NT2/D1 (cell line): ENCODE data around the gene PLS1.
"Not testable (repeated sequence)": the region's sequence is repeated elsewhere in the genome, so short reads cannot be mapped to it uniquely, and the experiment has no call there.

Source experiments
- DNase-seq: peaks from one replicate; pipeline ENCODE4 v3.0.0-alpha.2; 2011; ENCODE audit warnings: low read depth, low spot score
- H3K27me3 ChIP-seq: 2 replicates; pipeline ENCODE4 v1.6.0; 2011; ENCODE audit warnings: mild to moderate bottlenecking; ENCODE audit not compliant: insufficient read length, insufficient read depth
- H3K36me3 ChIP-seq: 2 replicates; pipeline ENCODE4 v1.6.1; 2011; ENCODE audit warnings: mild to moderate bottlenecking, low read length, mixed read lengths; ENCODE audit not compliant: insufficient read depth, insufficient read length
- H3K4me1 ChIP-seq: 2 replicates; pipeline ENCODE4 v1.5.1; 2011; ENCODE audit not compliant: insufficient read depth, insufficient read length
- H3K4me3 ChIP-seq: 2 replicates; pipeline ENCODE4 v1.5.1; 2011; ENCODE audit warnings: low read depth; ENCODE audit not compliant: insufficient read length
- H3K9ac ChIP-seq: 2 replicates; pipeline ENCODE4 v1.6.0; 2011; ENCODE audit warnings: low read depth; ENCODE audit not compliant: insufficient read length
- H3K9me3 ChIP-seq: 2 replicates; pipeline ENCODE4 v1.5.1; 2011; ENCODE audit warnings: mild to moderate bottlenecking, low read length; ENCODE audit not compliant: insufficient read depth
- SUZ12 ChIP-seq: IDR thresholded peaks from 2 replicates; pipeline ENCODE4 v1.6.1; 2011; ENCODE audit not compliant: insufficient read length, insufficient read depth; ENCODE audit errors: extremely low read depth
- YY1 ChIP-seq: IDR thresholded peaks from 2 replicates; pipeline ENCODE4 v1.6.1; 2011; ENCODE audit not compliant: insufficient read length, insufficient read depth
- ZNF274 ChIP-seq: IDR thresholded peaks from 2 replicates; pipeline ENCODE4 v1.6.1; 2011; ENCODE audit warnings: mild to moderate bottlenecking, low read depth, low read length

Gene PLS1

DNA sequence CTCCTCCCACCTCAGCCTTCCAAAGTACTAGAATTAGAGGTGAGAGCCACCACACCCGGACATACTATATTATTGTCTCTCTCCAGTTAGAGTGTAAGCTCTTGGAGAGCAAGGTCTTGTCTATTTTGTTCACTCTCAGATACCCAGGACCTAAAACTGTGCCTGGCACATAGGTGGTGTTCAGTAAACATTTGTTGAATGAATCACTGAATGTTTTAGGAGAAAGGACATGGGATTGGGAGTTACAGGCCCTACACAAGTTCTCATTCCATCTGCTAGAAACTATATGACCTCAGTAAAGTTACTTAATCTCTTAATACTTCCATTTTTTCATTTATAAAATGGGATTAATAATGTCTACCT is 16.2 kb upstream of the PLS1 start:
- Histone ChIP-seq H3K4me3 (no peak overlapping the region), H3K9me3 (no peaks in the 10 kb centered on the region), H3K9ac (no peak overlapping the region), H3K4me1 (peaks cover under 1% of the 10 kb centered on the region), H3K36me3 (peaks cover 5% of the 10 kb centered on the region), H3K27me3 (no peaks in the 10 kb centered on the region)
- TF ChIP-seq YY1 (no peak), ZNF274 (no peak), SUZ12 (no peak)
- no peak for DNase-seq

DNA sequence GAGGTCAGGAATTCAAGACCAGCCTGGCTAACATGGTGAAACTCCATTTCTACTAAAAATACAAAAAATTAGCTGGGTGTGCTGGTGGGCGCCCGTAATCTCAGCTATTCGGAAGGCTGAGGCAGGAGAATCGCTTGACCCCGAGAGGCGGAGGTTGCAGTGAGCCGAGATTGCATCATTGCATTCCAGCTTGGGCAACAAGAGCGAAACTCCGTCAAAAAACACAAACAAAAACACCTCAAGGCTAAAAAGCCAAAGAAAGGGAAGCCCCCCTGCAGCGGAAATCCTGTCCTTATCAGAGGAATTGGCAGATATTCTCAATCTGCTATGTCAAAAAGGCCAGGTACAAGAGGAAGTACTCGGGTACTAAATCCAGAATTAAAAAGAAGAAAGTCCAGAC is 15.1 kb upstream of the PLS1 start:
- not testable (repeated sequence) for DNase-seq

DNA sequence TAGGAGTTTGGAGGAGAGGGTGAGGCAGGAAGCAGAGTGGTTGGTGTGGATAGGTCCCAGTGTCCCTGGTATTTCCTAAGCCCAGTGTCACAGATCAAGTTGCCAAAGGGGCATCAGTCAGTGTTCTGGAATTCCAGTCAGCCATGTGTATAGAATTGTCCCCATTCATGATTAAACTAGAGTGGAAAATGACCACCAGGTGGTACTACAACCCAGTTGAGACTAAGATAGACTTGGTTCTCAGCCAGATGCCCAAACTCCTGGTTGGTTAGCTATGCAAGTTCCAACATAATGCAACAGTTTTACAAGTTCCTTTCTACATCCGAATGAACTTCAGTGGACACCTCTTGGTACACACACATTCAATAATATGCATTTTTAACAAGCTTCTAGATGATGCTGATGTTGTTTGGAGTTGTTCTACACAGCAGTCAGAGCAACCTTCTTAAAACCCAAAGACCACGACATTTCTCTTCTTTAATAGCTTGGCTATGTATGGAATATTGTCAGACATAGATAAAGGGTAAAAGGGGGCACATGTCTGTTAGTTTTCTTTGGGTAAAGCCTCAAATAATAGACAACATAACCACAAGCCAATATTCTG is 9.3 kb upstream of the PLS1 start:
- H3K27me3 ChIP-seq, result no peaks in the 10 kb centered on the region
- peak; percentile 70 for DNase-seq

More for the DNA sequence above, 15.1 kb upstream of the PLS1 start:
- not testable (repeated sequence) for H3K4me1 ChIP-seq, H3K27me3 ChIP-seq, H3K36me3 ChIP-seq, H3K9me3 ChIP-seq, H3K9ac ChIP-seq, H3K4me3 ChIP-seq

GRCh38 chr3:142588703-142589102 is 7.5 kb upstream of the PLS1 start:
- H3K4me1 ChIP-seq, result no peaks in the 10 kb centered on the region
- no peak for DNase-seq
- no peak overlapping the region for H3K4me3 ChIP-seq
- no peaks in the 10 kb centered on the region for H3K36me3 ChIP-seq
- H3K9ac ChIP-seq, result no peak overlapping the region
- TF ChIP-seq YY1, result no peak
- no peak for TF ChIP-seq SUZ12
- TF ChIP-seq ZNF274, result no peak
- no peaks in the 10 kb centered on the region for H3K27me3 ChIP-seq
- H3K9me3 ChIP-seq, result no peaks in the 10 kb centered on the region

More for the DNA sequence above, 9.3 kb upstream of the PLS1 start:
- no peak for TF ChIP-seq SUZ12
- no peak for TF ChIP-seq YY1
- no peak for TF ChIP-seq ZNF274
- no peaks in the 10 kb centered on the region for H3K4me1 ChIP-seq
- no peak overlapping the region for H3K4me3 ChIP-seq
- H3K36me3 ChIP-seq, result no peaks in the 10 kb centered on the region
- no peak overlapping the region for H3K9ac ChIP-seq
- H3K9me3 ChIP-seq, result no peaks in the 10 kb centered on the region

DNA sequence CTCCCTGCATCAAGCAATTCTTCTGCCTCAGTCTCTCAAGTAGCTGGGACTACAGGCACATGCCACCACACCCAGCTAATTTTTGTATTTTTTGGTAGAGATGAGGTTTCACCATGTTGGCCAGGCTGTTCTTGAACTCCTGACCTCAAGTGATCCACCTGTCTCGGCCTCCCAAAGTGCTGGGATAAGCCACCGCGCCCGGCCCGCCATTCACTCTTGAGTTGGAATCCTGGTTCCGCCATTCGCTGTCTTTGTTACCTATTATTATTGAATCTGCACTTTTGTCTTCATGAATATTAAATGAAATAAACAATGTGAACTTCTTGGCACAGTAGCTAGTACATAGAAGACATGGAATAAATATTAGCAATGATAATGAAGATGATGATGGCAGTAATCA is 3.9 kb upstream of the PLS1 start:
- peaks cover 13% of the 10 kb centered on the region for H3K27me3 ChIP-seq
- not testable (repeated sequence) for DNase-seq, H3K36me3 ChIP-seq, H3K4me3 ChIP-seq, H3K4me1 ChIP-seq, H3K9me3 ChIP-seq, H3K9ac ChIP-seq

DNA sequence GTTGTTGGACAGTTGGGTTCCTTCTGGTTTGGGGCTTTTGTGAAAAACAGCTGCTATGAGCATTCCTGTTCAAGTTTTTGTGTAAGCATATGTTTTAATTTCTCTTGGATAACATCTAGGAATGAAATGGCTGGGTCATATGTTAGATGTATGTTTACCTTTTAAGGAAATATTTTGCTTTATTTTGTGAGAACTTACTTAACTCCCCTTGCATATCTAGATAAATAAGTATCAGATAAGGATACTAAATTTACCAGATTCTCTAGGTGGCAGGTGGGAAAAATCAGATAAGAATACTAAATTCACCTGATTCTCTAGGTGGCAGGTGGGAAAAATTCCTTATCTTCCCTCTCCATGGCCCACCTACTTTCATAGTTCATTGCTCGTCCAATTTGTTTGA is 1.1 kb upstream of the PLS1 start:
- H3K4me3 ChIP-seq, result no peak overlapping the region
- no peak for TF ChIP-seq SUZ12
- TF ChIP-seq ZNF274, result no peak
- TF ChIP-seq YY1, result no peak
- H3K36me3 ChIP-seq, result no peaks in the 10 kb centered on the region
- DNase-seq, result no peak
- peaks cover 16% of the 10 kb centered on the region for H3K27me3 ChIP-seq
- H3K4me1 ChIP-seq, result no peaks in the 10 kb centered on the region
- no peaks in the 10 kb centered on the region for H3K9me3 ChIP-seq
- H3K9ac ChIP-seq, result no peak overlapping the region

DNA sequence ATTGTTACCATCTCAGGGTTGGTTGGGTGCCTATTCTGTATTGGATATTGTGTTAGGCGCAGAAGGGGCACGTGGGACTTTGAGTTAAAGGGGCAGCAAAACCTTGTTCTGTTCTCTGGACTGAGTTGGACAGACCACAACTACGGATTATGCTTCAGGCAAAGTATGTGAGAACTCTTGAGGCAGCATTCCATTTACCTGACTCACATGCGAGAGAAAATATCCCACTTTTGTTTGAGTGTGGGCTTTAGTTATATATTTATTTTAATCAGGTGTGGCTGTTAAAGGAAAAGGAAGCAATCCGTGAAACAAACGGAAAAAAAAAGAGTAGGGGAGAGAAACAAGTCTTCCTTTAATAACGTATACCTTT is 627 bp upstream of the PLS1 start:
- no peaks in the 10 kb centered on the region for H3K36me3 ChIP-seq
- no peaks in the 10 kb centered on the region for H3K4me1 ChIP-seq
- H3K27me3 ChIP-seq, result peaks cover 16% of the 10 kb centered on the region
- H3K4me3 ChIP-seq, result peak overlapping the region; percentile 82
- peak; percentile 6 for DNase-seq
- TF ChIP-seq ZNF274, result no peak
- no peak for TF ChIP-seq SUZ12
- TF ChIP-seq YY1, result no peak
- H3K9me3 ChIP-seq, result no peaks in the 10 kb centered on the region
- H3K9ac ChIP-seq, result peak overlapping the region; percentile 76

DNA sequence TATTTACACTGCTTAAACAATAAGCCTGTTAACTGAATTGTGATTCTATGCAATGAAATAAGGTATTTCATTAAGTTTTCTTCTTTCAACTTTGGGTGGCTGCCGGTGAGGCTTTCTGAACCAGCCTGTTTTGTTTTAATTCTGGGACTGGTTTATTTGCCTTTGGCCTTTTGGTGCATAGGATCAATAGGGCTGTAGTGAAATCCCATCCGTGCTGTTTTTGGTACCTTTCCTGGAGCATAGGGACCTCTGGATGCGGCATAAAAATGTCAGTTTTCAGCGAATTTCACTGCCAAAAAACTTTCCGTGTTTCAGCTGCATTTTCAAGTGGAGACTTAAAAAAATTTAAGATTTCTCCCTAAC is 514 bp downstream of the PLS1 start:
- peak overlapping the region; percentile 82 for H3K4me3 ChIP-seq
- no peaks in the 10 kb centered on the region for H3K4me1 ChIP-seq
- H3K36me3 ChIP-seq, result no peaks in the 10 kb centered on the region
- peak overlapping the region; percentile 79 for H3K9ac ChIP-seq
- no peak for DNase-seq
- no peaks in the 10 kb centered on the region for H3K9me3 ChIP-seq
- H3K27me3 ChIP-seq, result peaks cover 16% of the 10 kb centered on the region
- no peak for TF ChIP-seq ZNF274
- no peak for TF ChIP-seq SUZ12
- TF ChIP-seq YY1, result no peak
